ENCODE measurements around the gene PROSER3.

- no peak for TF ChIP-seq EZH2 (IDR thresholded peaks at IDR 0.05; ENCODE audit: borderline replicate concordance, insufficient read depth, low read depth, low read length, poor library complexity, severe bottlenecking)
- no peak for TF ChIP-seq CTCF (IDR thresholded peaks at IDR 0.05)
These were observed 2.2 kb upstream of the PROSER3 start for GRCh38 chr19:35755550-35756376.

Measured in B cell (primary cell).